ENCODE data around the gene MXRA8.

MXRA8 gene

DNA sequence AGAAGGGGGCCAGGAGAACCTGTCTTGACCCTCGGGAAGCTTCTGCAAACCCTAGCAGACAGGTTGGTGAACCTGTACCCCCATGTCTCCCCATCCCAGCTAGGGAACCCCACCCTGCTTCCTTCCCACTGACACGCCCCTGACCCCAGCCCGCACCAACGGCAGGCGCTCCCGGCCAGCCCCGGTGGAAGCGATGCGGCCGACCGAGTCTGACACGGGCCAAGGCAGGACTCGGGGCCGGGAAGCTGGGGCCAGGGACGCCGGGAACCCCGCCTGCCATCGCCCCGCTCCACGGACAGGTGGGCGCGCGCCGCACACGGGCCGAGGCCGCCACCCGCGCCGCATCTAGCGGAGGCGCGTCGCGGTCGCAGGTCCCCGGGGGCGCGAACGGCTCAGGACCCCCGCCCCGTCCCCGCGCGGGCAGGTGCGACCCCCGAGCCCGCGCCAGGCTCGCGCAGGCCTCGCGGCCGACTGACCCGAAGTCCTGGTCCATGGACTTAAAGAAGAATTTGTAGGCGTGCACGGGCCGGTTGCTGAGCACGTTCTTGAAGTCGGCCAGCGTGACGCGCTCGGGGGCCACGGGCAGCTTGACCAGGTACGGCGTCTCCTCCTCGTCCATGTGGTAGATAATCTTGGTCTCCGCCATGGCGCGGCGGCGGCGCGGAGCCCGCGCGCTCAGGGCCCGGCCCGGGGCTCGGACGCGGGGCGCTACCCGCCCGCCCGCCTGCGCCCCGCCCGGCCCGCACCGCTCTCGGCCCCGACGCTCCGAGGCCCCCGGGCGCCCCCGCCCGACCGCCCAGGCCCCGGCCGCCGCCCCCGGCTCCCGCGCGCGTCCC lies 9.7 kb downstream of the MXRA8 start:
- peak overlapping the region; percentile 53; the same call in 1 of the 2 replicates for H3K9ac ChIP-seq
- peak overlapping the region; percentile 40 for H3K4me3 ChIP-seq (IDR thresholded peaks at IDR 0.05; ENCODE audit: insufficient read depth, low read depth, low read length)
- H3K4me2 ChIP-seq: peak overlapping the region; percentile 67
- H3K79me2 ChIP-seq (ENCODE audit: insufficient read depth, low read depth): no peaks in the 10 kb centered on the region; the same call in 1 of the 2 replicates
- H2AFZ ChIP-seq (ENCODE audit: low read depth): peak overlapping the region; percentile 59
- H3K4me1 ChIP-seq (ENCODE audit: low read depth, poor library complexity, severe bottlenecking): peaks cover 17% of the 10 kb centered on the region
- H4K20me1 ChIP-seq (ENCODE audit: insufficient read depth): no peaks in the 10 kb centered on the region
- H3K27ac ChIP-seq: no peak overlapping the region
- H3K27me3 ChIP-seq (ENCODE audit: insufficient read depth, low read depth): no peaks in the 10 kb centered on the region; the same call in 1 of the 2 replicates
- TF ChIP-seq, protein P1, sequence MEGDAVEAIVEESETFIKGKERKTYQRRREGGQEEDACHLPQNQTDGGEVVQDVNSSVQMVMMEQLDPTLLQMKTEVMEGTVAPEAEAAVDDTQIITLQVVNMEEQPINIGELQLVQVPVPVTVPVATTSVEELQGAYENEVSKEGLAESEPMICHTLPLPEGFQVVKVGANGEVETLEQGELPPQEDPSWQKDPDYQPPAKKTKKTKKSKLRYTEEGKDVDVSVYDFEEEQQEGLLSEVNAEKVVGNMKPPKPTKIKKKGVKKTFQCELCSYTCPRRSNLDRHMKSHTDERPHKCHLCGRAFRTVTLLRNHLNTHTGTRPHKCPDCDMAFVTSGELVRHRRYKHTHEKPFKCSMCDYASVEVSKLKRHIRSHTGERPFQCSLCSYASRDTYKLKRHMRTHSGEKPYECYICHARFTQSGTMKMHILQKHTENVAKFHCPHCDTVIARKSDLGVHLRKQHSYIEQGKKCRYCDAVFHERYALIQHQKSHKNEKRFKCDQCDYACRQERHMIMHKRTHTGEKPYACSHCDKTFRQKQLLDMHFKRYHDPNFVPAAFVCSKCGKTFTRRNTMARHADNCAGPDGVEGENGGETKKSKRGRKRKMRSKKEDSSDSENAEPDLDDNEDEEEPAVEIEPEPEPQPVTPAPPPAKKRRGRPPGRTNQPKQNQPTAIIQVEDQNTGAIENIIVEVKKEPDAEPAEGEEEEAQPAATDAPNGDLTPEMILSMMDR (conservative IDR thresholded peaks at IDR 0.05; ENCODE audit: low read depth, low read length): no peak
- no peaks in the 10 kb centered on the region for H3K36me3 ChIP-seq (ENCODE audit: insufficient read depth)

DNA sequence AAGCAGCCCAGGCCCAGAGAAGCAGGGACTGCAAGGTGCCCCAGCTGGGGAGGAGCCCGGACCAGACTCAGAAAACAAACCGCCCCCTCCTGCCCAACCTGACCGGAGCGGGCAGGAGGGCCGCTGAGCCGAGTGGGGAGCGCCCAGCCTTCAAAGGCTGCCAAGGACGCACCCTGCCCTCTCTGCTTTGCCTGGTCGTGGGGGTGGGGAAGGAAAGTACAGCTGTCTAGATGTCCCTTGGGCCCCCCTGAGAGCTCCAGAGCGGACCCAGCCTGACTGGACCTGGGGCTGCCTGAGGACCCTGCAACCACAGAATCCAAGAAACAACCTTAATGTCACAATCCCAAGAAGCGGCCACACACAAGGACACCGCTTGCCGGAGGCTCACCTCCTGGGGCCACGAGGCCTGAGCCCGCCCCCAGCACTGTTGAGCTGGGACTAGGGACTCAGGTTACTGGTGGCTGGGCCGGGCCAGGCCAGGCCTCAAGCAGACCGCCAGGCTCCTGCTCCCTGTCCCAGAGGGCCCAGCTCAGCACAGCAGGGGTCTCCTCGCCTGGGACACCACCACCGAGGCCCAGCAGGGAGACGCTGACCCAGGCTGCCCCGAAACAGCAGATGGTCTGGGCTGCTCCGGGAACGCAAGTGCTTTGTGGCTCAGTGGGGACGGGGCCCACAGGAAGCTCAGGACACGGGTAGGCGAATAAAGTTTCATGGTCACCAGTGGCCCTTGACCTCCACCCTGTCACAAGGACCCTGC lies 10.5 kb downstream of the MXRA8 start:
- H3K36me3 ChIP-seq (ENCODE audit: insufficient read depth): no peaks in the 10 kb centered on the region
- peak overlapping the region; percentile 40 for H3K4me3 ChIP-seq (IDR thresholded peaks at IDR 0.05; ENCODE audit: insufficient read depth, low read depth, low read length)
- no peak overlapping the region for H3K27ac ChIP-seq
- H3K9ac ChIP-seq: peak overlapping the region; percentile 53; the same call in 1 of the 2 replicates
- H2AFZ ChIP-seq (ENCODE audit: low read depth): no peak overlapping the region
- H3K4me1 ChIP-seq (ENCODE audit: low read depth, poor library complexity, severe bottlenecking): peaks cover 17% of the 10 kb centered on the region
- H4K20me1 ChIP-seq (ENCODE audit: insufficient read depth): no peaks in the 10 kb centered on the region
- H3K79me2 ChIP-seq (ENCODE audit: insufficient read depth, low read depth): no peaks in the 10 kb centered on the region; the same call in 1 of the 2 replicates
- H3K4me2 ChIP-seq: peak overlapping the region; percentile 67; the same call in 1 of the 2 replicates
- no peaks in the 10 kb centered on the region; the same call in 1 of the 2 replicates for H3K27me3 ChIP-seq (ENCODE audit: insufficient read depth, low read depth)
- TF ChIP-seq, protein P1 (conservative IDR thresholded peaks at IDR 0.05; ENCODE audit: low read depth, low read length): no peak

DNA sequence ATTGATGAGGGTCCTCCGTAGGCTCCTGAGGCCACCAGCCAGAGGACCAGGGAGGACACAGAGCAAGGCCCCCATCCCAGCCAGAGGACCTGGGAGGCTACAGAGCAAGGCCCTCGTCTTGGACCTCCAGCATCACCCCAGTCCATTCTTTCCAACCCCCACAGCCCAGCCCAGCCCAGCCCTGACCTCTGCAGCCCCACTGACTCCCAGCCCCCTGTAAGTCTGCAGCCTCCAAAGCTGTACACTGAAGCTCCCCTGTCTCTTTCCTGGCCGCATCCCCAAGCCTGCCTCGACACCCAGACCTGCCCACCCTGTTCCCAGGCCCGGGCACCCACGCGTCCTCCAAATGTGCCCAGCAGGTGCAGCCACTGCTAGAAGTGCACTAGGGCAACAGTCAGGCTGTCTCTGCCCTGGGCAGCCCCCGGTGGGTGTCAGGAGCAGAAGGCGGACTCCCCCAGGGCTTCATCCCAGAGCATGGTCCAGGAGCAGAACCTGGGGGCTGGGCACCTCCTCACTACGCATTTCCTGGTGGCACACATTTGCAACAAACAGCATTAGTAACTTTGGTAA lies 11.2 kb downstream of the MXRA8 start:
- no peak overlapping the region for H3K9ac ChIP-seq
- TF ChIP-seq, protein P1 (conservative IDR thresholded peaks at IDR 0.05; ENCODE audit: low read depth, low read length): no peak
- no peak overlapping the region for H2AFZ ChIP-seq (ENCODE audit: low read depth)
- H3K4me2 ChIP-seq: peak overlapping the region; percentile 67; the same call in 1 of the 2 replicates
- no peak overlapping the region for H3K4me3 ChIP-seq (IDR thresholded peaks at IDR 0.05; ENCODE audit: insufficient read depth, low read depth, low read length)
- H3K27me3 ChIP-seq (ENCODE audit: insufficient read depth, low read depth): no peaks in the 10 kb centered on the region
- no peaks in the 10 kb centered on the region; the same call in 1 of the 2 replicates for H3K79me2 ChIP-seq (ENCODE audit: insufficient read depth, low read depth)
- H4K20me1 ChIP-seq (ENCODE audit: insufficient read depth): no peaks in the 10 kb centered on the region
- H3K4me1 ChIP-seq (ENCODE audit: low read depth, poor library complexity, severe bottlenecking): peaks cover 17% of the 10 kb centered on the region
- no peaks in the 10 kb centered on the region for H3K36me3 ChIP-seq (ENCODE audit: insufficient read depth)
- no peak overlapping the region for H3K27ac ChIP-seq

DNA sequence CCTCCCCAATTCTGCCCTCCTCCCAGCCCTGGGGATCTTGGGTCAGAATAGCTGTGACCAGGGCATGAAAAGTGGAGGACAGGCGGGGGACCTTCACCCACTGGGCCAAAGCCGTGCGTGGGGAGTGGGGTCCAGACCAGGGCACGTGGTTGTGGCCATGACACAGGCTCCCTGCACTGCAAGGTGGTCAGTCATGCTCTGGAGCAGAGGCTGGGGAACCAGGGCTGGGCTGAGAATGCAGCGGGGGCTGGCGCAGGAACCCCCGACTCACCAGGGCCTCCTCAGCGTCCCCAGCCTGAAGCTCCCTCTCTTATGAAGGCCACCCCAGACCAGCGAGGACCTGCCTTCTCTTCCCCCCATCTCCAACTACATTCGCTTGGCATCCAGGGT lies 11.9 kb downstream of the MXRA8 start:
- H4K20me1 ChIP-seq (ENCODE audit: insufficient read depth): no peaks in the 10 kb centered on the region
- no peaks in the 10 kb centered on the region for H3K27me3 ChIP-seq (ENCODE audit: insufficient read depth, low read depth)
- no peak overlapping the region for H2AFZ ChIP-seq (ENCODE audit: low read depth)
- no peaks in the 10 kb centered on the region; the same call in 1 of the 2 replicates for H3K79me2 ChIP-seq (ENCODE audit: insufficient read depth, low read depth)
- no peak overlapping the region for H3K4me2 ChIP-seq
- peaks cover 13% of the 10 kb centered on the region for H3K4me1 ChIP-seq (ENCODE audit: low read depth, poor library complexity, severe bottlenecking)
- H3K27ac ChIP-seq: no peak overlapping the region
- H3K36me3 ChIP-seq (ENCODE audit: insufficient read depth): no peaks in the 10 kb centered on the region
- no peak overlapping the region for H3K4me3 ChIP-seq (IDR thresholded peaks at IDR 0.05; ENCODE audit: insufficient read depth, low read depth, low read length)
- TF ChIP-seq, protein P1 (conservative IDR thresholded peaks at IDR 0.05; ENCODE audit: low read depth, low read length): no peak
- H3K9ac ChIP-seq: no peak overlapping the region

Measured in KMS-11 (cell line).